HG02870 (cell line): ENCODE measurements around the gene XYLT1.

Source experiments
- ATAC-seq: cut with Tn5 transposase; IDR thresholded peaks from one replicate; pipeline ENCODE4 v1.9.1; 2021; ENCODE audit warnings: mild to moderate bottlenecking, moderate library complexity; ENCODE audit not compliant: unreplicated experiment

The XYLT1 gene

DNA sequence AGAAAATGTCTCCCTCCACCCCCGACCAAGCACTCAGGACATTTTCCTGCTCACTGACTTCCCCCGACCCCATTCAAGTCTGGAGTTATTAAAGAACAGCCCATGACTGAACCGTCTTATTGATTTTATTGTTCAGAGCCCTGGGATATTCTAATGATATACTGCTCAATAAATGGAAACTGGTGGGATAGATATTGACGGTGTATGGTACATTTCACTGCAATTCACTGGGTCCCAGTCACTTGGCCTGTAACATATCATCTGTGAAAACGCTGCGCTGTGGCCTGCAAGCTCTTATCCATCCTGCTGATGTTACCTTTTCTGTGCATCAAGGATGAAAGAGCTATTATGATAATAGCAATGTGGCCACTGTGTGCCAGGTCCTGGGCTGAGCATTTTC is 258.2 kb downstream of the XYLT1 start:
- ATAC-seq, result no peak

DNA sequence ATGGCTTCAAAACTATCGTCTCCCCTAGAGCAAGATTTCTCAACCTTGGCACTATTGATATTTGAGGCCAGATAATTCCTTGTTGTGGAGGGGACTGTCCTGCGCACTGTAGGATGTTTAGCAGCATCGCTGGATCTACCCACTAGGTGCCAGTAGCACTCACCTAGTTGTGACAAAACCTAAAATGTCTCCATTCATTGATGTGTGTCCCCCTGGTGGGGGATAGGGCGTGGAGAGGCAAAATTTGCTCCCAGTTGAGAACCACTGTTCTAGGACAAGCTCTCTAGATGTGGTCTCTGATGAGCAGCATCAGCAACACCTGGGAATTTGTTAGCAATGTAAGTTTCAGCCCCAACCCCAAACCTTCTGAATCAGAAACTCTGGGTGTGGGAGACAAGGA is 259.0 kb downstream of the XYLT1 start:
- ATAC-seq, result no peak

DNA sequence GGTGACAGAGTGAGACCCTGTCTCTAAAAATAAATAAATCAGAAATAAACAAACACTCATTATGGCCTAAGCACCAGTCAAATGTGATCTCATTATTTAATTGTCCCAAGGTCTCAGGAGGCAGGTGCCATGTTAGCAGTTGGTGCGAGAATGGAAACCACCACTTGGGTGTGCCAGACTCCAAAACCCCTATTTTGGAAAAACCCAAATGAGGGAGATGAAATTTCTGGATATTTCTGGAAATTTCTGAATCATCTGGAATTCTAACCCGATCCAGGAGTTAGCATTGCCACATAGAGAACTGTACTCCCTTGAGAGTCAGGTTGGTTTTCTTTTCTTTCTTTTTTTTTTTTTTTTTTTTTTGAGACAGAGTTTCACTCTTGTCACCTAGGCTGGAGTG is 264.0 kb downstream of the XYLT1 start:
- no peak for ATAC-seq

DNA sequence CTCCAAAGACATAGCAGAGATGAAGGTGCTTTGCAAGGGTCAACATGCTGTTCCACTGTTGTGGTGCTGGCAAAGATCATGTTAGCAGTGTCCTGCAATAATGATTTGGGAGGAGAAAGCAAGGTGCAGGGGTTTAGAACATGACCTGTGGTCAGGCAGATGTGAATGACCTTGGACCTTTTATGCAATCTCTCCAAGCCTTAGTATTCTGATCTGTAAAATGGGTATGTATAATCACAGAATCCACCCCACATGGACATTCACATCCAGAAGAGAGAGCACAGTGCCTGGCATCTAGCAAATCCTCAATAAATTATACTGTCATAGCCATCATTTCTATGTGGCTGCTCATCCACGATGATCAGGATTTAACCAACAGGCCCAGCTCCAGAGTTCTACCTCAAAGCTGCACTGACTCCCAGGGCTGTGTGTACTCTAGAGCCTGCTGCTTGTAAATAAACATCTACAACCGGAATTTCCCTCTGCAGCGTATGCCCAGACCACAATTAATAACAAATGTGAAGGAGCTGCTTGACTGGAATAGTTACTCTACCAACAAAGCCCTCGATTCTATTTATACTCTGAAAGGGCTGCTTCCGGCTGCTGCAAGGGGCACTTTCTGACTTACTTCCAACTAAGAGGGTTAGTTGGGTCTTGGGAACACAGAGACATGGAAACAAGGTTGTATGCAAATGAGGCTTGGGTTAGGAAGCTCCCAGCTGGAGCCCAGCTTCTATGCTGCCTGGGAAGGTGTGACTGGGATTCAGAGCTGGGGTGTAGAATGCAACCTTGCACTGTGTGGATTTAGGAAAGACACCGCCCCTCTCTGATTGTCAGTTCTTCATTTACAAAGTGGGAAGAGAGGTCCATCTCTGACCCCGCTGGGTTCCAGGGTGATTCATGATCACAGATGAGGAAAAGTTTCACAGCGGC is 265.2 kb downstream of the XYLT1 start:
- no peak for ATAC-seq

DNA sequence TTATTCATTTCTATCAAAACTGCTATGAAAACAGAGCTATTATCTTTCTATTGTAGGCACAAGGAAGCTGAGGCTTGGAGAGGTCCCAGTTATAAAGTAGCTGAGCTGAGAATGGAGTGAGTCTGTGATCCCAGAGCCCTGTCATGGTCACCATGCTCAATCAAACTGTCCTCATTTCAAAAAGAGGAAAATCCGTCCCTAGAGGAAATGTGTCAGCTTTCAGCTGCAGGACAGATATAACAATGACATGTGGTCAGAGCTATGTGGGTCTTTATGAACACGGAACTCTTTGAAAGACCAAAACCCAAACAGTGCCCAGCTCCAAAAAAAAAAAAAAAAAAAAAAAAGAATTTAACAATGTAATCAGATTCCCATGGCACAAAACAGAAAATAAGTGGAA is 266.1 kb downstream of the XYLT1 start:
- no peak for ATAC-seq

DNA sequence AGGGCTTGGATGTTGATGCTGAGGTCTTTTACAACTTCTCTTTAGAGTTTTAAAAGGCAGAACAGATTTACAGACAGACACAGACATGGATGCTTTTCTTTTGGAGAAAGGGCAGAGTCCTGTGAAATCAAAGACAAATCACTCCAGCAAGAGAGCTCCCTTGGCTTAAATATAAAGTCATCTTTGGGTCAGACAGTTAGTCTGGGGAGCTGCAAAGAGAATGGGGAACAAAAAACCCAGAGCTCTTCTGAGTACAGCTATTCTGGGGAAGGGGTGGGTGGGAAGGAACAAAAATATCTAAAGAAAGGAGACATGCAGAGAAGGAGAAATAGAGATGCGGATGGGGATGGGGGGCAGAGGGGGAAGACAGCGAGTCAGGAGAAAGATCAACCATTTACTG is 266.6 kb downstream of the XYLT1 start:
- ATAC-seq, result no peak

DNA sequence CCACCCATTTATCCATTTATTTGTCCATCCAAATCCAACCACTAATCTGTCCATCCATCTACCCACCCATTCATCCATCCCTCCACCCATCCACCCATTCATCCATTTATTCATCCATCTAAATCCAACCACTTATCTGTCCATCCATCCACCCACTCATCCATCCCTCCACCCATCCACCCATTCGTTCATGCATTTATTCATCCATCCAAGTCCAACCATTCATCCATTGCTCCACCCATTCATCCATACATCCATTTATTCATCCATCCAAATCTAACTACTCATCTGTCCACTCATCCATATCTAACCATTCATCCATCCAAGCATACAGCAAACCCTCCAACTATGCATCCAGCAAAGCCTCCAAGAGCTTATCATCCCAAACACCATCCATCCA is 267.3 kb downstream of the XYLT1 start:
- no peak for ATAC-seq

DNA sequence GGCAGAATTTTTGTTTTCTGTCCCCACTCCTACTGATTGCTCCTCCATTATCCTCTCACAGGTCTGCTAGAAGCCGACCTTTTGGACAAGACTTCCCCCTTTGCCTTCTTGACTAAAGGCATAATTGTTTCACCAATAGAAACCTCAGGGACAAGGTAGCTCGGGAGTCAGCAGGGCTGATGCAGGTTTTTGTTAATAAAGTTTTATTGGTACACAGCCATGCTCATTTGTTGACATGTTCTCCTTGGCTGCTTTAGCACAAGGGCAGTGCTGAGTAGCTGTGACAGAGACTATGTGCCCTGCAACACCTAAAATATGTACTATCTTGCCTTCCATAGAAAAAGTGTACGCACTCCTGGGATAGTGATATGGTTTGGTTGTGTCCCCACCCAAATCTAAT is 271.6 kb downstream of the XYLT1 start:
- ATAC-seq, result no peak

DNA sequence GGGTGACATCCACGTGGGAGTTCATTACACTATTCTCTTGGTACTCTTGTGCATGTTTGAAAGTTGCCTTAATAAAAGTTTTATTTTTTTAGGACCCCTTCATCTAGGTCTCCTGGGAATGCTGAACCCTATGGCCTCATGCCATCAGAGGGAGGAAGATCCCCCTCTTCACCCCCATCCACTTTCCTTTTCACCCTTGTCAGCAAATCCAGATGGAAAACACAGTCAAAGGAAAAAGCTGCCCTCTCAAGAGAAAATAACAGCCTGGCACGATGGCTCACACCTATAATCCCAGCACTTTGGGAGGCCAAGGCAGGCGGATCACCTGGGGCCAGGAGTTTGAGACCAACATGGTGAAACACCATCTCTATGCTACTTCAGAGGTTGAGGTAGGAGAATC is 274.2 kb downstream of the XYLT1 start:
- ATAC-seq, result no peak

DNA sequence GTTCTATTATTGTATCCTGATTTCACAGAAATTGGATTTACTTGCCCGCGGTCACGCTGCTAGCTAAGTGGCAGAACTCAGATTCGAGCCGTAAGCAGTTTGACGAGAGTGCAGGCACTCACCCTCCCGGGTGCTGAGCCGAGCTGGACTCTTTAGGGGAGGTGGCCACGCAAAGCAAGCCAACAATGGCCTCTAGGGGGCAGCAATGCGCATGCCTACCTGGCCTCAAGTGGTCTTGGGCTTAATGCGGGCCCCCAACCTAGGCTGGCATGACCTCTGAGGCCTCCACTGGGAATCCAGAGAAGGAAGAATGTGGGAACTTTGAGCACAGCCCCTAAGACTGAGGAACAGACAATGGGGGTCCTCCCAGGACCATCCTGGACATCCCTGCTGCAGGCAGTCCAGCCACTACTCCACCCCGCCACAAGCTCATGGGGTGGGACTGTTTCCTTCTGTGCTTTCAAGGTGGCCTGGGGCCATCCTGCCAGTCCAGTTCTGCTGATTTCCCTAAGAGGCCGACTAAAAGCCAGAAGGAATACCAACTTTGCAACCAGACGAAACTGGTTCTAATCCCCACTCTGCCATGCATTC is 276.5 kb downstream of the XYLT1 start:
- no peak for ATAC-seq

DNA sequence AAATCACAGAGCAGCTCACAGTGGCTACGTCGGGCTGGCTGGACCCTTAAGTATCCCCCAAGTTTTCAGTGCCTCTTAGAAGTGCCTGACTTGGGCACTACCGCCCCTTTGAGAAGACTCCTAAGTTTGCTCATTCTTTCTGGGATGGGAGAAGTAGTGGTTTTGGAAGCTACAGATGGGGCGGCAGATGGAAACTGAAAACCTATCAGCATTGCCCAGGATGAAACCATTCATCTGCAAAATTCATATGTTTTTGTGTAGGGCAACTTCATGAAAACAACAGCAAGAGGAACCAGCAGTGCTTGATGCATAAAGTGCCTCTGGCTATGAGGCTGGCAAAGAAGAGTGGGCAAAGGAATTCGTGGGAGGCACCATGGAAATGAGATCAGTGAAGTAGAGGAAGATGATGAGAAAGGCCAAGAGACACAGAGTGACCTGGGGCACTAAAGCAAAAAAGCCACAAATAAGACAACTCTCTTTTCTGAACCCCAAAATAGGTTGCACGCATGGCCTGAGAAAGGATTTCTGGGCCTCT is 277.1 kb downstream of the XYLT1 start:
- ATAC-seq, result no peak

DNA sequence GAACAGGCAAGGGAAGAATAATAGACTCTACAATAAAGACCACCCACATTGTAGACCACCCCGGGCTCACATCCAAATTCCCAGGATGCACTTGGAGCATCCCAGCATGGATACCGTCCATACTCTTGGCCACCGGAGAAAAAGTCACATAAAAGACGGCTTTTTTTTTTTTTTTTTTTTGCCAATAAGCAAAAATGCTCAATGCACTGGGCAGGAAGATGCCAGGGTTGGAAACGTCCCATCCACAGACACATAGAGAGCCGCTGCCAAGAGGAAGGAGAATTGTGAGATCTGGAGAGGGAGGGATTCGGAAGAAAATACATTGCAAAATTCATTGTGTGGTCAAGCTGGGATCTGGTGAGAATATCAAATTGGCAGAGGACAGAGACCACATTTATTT is 286.7 kb downstream of the XYLT1 start:
- ATAC-seq, result no peak

DNA sequence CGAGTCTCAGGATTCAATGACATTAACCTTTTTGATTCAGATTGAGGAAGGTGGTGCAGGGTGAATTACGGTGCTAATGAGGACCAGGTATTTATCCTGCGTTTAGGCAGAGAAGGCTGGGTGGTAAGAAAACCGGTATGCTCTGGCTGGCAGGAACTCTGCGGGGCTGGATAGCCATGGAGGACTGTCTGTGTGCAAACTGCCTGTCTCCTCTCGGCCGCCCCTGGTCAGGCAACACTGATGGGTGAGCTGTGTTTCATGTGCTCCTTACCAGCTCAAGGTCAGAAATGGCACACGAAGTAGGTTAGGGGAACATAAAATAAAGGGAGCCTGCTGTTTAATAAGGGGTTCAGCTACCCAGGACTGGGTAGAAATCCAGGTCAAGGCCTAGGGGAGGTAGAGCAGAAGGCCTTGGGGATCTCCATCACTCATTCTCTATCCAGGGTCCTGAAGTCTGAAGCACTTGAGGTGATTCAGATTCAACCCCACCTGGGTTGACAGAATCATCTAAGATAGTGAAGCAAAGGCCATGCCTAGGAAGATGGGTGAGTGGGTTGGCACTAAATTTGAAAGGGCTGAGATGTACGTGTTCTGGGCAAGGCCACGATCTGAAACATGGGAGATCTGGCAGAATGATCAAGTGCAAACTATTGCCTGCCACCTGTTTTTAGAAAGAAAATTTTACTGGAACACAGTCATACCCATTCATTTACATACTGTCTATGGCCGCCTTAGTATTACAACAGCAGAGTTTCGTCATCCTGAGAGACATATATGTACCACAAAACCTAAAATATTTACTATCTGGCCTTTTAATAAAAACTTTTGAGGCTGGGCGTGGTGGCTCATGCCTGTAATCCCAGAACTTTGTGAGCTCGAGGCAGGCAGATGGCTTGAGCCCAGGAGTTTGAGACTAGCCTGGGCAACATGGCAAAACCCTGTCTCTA is 292.5 kb downstream of the XYLT1 start:
- no peak for ATAC-seq

DNA sequence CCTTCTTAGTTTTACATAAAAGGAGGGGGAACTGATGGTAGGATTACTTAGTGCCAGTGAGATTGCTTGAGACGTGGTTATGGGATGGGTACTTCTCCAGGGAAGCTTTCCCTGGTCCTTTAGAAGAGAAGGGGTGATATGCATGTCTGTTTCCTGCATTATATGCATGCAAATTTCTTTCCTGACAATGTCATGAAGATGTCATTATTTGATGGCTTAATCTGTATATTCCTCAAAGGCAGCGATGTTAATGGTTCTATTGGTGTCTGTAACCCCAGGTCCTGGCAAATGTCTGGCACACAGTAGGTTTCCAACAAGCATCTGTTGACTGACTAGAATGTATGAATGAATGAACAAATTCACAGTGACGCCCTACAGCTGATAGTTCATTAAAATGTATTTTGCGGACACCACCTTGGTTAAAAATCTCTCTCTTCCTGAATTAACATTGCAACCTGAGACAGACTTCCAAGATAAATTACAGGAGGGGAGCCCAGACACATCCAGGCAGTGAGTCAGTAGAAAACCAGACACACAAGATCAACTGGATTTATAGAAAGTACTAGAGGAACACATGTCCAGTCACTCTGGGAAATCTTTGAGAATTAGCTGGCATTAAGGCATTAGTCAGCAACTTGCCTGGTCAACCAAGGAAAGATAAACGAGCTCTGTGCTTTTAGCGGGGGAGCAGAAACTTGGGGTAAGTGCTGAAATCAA is 293.4 kb downstream of the XYLT1 start:
- ATAC-seq, result no peak

DNA sequence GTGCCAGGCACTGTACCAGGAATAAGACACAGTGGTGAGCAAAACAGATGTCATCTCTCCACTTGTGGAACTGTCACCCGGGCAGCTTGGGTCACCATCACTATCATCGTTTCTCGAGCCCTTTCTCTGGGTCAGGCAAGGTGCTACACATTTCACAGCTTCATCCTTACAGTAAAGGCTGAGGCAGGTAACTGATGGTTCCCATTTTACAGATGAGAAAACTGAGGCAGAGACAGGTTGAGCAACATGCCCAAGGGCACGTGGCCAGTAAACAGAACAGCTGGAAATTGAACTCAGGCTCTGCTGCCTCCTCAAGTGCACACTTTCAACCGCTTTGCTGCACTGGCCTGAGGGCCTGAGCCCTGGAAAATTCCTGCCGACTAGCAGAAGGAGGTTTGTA is 294.6 kb downstream of the XYLT1 start:
- ATAC-seq, result no peak

DNA sequence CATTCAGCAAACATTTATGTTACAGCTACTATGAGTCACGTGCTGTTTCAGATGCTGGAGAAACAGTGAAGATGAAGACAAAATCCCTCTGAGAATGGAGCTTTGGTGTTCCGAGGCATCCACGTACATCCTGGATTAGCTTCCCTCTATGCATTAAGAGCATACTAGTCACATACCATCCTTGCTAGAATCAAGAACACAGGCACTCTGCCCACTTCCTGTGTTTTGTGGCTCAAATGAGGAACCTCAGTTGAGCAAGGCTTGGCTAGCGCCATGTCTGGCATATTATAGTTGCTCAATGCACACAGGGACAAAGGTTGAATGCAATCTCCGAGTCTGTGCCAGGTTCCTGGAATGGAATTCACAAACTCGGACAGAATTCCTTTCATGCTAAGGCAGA is 297.5 kb downstream of the XYLT1 start:
- ATAC-seq, result no peak

DNA sequence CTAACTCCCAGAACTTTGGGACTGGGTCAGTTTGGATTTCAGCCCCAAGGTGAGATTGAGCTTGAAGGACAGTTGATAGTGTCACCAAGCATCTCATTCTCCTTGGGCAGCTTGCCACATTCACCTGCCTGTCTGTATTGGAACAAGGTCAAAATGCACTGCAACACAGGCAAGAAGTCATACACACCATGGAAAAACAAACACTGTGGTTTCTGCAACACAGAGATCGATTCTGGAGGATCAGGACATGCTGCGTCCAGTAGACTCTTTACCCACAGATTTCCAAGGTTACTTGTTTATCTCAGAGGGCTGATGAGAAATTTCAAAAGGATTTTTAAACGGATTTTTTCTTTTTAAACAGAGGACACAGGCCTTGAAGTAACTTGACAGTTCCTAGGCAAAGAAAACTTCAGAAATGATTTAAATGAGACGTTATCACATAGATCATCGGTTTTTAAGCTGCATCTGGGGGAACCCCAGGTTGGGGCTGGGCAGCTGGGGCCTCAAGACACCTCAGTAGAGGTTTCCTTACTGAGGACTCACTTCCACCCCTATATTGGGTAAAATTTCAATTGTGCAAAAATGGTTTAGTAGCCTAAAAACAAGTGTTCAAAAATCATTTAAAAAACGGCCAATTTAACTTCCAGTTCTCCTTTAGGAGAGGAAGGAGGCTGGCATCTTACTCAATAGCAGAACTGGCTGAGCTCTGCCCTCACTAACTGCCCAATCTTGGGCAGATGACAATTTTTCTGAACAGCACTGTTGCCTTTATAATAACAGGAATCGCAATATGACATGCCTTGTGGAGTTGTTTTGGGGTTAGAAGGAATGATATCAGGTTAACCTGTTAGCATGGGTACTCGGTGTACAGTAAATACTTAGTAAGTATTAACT is 299.3 kb downstream of the XYLT1 start:
- no peak for ATAC-seq

DNA sequence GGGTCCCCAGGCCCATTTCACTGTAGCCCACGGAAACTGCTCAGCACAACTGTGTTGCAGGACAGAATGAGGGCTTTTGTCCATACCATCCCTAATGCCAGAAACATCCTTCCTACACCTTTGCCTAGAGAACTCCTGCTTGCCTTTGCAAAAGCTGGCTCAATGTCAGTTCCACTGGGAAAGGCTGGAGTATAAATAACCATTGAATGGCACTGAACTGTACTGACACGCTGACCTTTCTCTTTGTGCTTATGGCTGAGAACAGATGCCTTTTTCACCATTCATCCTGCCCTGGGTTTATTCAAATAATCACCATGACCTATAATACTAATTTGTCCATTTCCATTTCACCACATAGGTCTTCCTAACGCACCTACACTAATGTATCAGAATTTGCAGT is 300.3 kb downstream of the XYLT1 start:
- no peak for ATAC-seq

DNA sequence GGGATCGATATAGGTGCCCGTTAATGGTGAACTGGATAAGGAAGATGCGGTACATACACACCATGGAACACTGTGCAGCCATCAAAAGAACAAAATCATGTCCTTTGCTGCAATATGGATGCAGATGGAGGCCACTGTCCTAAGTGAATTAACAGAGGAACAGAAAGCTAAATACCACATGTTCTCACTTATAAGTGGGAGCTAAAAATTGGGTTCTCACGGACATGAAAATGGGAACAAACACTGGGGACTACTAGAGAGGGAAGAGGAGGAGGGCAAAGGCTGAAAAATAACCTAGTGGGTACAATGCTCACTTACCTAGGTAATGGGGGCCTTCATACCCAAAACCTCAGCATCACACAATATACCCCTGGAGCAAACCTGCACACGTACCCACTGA is 302.6 kb downstream of the XYLT1 start:
- ATAC-seq, result no peak

DNA sequence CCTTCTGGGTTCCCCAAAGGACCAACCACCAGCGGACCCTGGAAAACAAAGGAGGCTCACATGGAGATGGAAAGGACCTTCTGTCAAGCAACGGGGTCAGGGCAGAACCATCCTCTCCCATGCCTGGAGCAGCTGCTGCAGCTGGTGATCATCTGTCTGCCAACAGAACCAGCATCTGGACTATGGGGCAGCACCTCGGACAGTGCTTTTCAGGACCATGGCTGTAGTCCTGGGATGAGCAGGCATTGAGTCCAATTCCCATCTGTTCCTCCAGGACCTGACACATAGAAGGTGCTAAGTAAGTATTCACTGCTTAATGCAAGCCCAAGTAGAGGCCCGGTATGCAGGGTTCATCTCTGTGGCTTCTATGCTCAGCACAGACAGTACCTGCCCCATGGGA is 304.7 kb downstream of the XYLT1 start:
- ATAC-seq, result no peak
